GM19395 (cell line): ENCODE data around the gene OLFML2A.
A peak's percentile ranks its signal among the peaks of the same experiment; 100 is the strongest.

Experiments
- ATAC-seq: cut with Tn5 transposase; IDR thresholded peaks from one replicate; pipeline ENCODE4 v1.9.1; 2021; ENCODE audit warnings: mild to moderate bottlenecking, moderate library complexity; ENCODE audit not compliant: unreplicated experiment

Gene OLFML2A

DNA sequence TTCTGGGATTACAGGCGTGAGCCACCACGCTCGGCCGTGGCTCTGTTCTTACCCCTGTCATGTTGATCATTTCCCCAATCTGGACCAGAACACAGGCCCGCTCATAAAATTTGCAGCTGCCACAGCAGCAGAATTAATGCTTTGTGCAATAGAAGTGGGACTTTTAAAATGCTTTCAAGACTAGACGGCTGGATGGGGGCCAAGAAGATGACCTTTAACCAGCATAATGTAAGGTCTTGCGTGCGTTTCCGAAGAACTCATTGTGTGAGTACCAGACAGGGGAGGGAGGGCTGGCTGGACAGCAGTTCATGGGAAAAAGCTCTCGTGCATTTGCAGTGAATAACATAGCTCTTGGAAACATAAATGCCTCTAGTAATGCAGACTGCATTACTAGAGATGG lies 72.9 kb downstream of the OLFML2A start:
- no peak for ATAC-seq

DNA sequence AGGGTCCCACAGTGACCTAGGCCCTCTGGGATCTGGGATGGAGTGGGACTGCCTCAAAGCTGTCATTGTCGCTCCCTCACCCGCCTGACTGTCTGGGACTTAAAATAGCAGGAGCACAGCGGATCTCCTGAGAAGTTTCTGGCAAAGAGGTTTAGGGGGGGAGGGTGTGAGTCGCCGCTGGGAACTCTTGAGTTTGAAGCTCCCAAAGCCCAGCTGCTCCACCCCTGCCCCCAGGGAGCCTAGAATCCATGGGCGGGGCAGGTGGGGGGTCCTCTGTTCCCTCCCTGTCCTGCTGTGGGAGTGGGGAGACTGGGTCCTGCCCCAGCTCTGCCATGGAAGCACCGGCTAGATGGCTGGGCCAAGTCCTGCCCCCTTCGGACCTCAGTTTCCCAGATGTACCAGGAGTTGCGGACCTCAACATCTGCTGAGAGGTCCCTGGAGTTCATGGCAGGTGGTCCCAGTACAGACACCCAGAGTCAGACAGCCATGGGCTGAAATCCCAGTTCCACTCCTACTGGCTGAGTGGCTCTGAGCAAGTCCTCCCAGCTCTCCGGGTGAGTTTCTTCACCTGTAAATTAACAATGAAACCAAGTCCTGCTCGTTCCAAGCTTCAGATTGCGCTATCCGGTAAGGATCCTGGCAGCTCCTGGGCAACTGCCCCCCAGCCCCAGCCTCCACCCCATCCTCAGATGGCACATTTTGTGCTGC lies 75.3 kb downstream of the OLFML2A start:
- no peak for ATAC-seq

DNA sequence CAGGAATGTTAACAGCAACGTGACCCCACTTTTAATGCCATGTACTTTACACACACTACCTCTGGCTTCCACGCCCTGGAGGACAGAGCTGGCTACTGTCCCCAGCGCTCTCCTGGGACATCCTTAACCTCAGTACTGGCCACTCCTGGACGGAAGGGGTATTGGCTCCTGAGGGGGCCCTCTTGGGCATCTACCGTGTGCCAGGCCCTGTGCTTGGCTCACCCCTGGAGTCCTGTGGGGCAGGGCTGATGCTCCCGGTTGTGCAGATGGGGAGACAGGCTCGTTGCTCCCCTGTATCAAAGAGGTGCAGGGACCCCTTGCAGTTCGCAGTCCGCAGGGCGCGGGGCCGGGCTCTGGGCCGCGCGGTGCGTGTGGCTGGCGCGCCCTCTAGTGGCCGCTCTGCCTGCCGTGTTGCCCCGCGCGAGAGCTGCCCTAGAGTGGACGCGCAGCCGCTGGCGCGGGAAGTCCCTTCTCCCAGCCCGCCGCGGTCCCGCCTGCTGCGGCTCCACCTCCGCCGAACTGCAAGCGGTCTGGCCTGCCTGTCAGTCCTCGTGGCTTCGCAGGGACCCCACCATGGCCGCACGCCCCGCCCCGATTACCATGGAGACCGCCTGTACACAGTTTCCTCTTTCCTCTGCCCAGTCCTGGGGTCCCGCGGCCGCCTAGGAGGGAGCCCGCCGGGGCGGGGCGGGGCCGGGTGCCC lies 76.0 kb downstream of the OLFML2A start, which contains the start of gene WDR38:
WDR38 (plus strand) TSS at position 632 of the 703 bp plus-strand sequence. CDS start 72 bp downstream, outside the sequence.
- peak; percentile 81 for ATAC-seq

GRCh38 chr9:124853605-124854143 lies 76.7 kb downstream of the OLFML2A start:
- no peak for ATAC-seq

DNA sequence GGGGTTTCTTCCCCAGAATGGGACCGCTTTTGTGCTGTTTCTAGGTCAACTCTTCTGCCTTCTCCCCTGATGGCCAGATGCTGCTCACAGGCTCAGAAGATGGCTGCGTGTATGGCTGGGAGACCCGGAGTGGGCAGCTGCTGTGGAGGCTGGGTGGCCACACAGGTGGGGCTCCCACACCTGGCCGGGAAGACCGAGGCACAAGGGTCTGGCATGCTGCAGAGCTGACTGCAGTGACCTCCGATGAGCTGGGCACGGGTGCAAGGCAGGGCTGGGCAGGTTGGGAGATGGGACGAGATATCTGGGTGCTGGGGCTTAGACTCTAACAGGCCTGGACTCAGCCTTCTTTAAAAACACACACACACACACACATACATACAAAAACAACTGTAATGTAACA lies 77.2 kb downstream of the OLFML2A start:
- ATAC-seq: no peak

GRCh38 chr9:124854822-124855221 lies 77.9 kb downstream of the OLFML2A start:
- ATAC-seq: no peak

- no peak for ATAC-seq
Measured at GRCh38 chr9:124855566-124855943, 78.6 kb downstream of the OLFML2A start.

- ATAC-seq: no peak
Measured at GRCh38 chr9:124855944-124856765, 79.2 kb downstream of the OLFML2A start.

- ATAC-seq: no peak
Measured at GRCh38 chr9:124857533-124858162, 80.7 kb downstream of the OLFML2A start.

- ATAC-seq: no peak
Measured at GRCh38 chr9:124858330-124859046, 81.6 kb downstream of the OLFML2A start.

GRCh38 chr9:124859803-124860581 lies 83.1 kb downstream of the OLFML2A start:
- no peak for ATAC-seq

- ATAC-seq: no peak
Measured at GRCh38 chr9:124860582-124861341, 83.8 kb downstream of the OLFML2A start.

GRCh38 chr9:124861342-124862229 lies 84.7 kb downstream of the OLFML2A start, which contains the start of the genes ARPC5L and RPL35:
Gene ARPC5L (plus strand): TSS chr9:124862130. CDS start chr9:124869291, 7,161 bp downstream.
Gene RPL35 (minus strand): TSS chr9:124861957. CDS start chr9:124861912, 45 bp downstream.
- ATAC-seq: peak; percentile 91

DNA sequence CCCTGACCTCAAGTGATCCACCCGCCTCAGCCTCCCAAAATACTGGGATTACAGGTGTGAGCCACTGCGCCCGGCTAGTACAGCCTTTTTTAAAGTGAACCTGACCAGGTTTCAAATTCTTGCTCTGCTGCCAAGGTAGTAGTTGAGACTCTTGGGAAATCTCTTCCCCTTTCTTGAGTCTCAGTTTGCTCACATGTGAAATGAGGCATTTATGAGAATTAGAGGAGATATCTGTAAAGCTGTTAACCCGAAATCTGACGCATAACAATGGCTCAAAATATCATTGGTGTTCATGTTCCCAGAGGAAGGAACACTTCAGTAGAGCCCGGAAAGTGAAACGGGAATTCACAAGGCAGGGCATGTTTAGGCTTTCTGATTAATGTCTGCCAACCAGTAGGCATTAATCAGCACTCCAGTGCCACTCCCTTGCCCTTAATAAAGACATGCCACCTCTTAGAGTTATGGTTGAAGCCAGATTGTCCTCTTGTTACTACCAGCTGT lies 86.5 kb downstream of the OLFML2A start:
- no peak for ATAC-seq
